GM12891 (cell line): Measurements from ENCODE around the gene ARL8A.
"Not testable (repeated sequence)": the region's sequence is repeated elsewhere in the genome, so short reads cannot be mapped to it uniquely, and the experiment has no call there.

ENCODE experiments used
- PAX5 ChIP-seq: IDR thresholded peaks from 2 replicates; pipeline ENCODE4 v1.6.1; 2011; ENCODE audit warnings: low read length, moderate library complexity, mild to moderate bottlenecking; ENCODE audit not compliant: insufficient read depth, severe bottlenecking
- POLR2A ChIP-seq: IDR thresholded peaks from 2 replicates; pipeline ENCODE4 v1.6.1; 2011; ENCODE audit warnings: low read depth, low read length, control low read depth
- POLR2AphosphoS5 ChIP-seq: IDR thresholded peaks from 2 replicates; pipeline ENCODE4 v1.6.1; 2011; ENCODE audit warnings: low read depth, low read length, control low read depth
- POU2F2 ChIP-seq: IDR thresholded peaks from 2 replicates; pipeline ENCODE4 v1.6.1; 2011; ENCODE audit warnings: low read depth, mild to moderate bottlenecking, control low read depth, low read length, moderate library complexity
- SPI1 ChIP-seq: IDR thresholded peaks from 2 replicates; pipeline ENCODE4 v1.6.1; 2011; ENCODE audit warnings: low read depth, low read length, control low read depth
- TAF1 ChIP-seq: IDR thresholded peaks from 2 replicates; pipeline ENCODE4 v1.6.1; 2011; ENCODE audit warnings: low read depth, low read length, control low read depth

DNA sequence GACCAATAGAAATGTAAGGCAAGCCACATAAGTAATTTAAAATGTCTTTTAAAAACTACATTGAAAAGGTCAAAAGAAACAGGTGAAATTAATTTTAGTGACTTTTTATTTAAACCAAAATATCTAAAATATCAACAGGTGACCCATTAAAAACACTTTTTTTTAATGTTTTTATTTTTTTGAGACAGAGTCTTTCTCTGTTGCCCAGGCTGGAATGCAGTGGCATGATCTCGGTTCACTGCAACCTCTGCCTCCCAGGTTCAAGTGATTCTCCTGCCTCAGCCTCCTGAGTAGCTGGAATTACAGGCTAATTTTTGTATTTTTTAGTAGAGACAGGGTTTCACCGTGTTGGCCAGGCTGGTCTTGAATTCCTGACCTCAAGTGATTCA, 36.2 kb upstream of the ARL8A start:
- not testable (repeated sequence) for TF ChIP-seq POLR2A, POLR2AphosphoS5, TAF1, SPI1, POU2F2, PAX5
